Measurements from ENCODE around the gene CRP.
"Not testable (repeated sequence)": the region's sequence is repeated elsewhere in the genome, so short reads cannot be mapped to it uniquely, and the experiment has no call there.

The CRP gene

GRCh38 chr1:159714529-159714928, at the start of gene CRP:
TSS of gene CRP (minus strand) at chr1:159714589. CDS start at chr1:159714485, 104 bp downstream.
- no peak for DNase-seq

DNA sequence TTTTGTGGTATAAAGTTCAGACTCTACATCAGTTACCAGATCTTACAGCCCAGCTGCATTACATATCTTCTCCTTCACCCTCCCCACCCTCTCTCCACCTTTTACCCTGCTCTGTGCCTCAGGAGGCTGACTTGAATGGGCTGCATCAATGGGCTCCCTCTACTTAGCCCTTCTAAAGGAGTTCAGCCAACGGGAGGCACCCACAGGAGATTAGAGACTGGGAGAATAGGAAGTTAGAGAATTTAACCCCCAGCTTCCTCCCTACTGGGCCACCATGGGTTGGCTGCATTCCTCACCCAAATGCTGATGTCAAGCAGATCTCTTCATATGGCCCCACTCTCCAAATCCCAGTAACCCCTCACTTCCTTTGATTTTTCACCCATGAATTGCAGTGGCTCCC, 49.3 kb upstream of the CRP start:
- DNase-seq, result no peak

GRCh38 chr1:159756397-159756796, 42.0 kb upstream of the CRP start:
- no peak for DNase-seq

DNA sequence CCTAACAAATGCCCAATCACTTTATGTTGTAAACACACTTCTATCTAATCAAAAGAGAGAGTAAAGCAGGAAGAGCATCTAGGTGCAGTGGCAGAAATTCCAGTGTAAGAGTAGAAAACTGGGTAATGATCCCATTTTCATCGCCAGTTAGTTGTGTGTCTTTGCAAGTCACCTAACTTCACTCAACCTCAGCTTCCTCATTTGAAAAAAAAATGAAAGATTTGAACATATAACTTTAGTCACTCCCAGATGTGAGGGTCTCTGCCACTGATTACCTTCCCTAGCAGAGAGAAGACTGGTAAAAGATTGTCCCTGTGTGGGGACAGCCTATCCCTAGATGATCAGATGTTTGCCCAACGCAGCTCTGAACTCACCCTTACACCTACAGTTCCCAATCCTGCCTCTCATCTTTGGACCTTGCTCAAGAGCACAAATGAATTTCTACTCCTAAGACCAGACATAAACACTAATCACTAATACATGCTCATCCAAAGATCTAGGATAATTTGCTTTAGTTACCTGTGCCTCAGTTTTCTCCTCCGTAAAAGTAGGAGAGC, 41.1 kb upstream of the CRP start:
- DNase-seq, result no peak

DNA sequence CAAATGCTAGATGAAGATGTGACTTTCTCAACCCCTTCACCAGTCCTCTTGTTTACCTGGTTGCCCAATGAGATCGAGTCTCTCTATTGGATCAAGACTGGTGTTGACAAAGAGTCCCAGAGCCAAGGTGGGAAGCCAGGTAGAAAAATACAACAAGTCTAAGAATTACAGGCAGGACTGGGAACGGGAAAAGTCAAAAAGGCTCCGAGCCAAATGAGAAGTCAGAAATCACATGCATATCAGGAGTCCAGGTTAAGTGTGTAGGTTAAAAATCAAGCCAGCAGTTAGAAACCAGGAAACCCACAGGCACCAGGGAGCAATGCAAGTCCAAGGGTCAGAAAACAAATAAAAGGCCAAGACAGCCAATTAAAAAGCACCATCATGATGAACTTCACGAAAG, 39.0 kb upstream of the CRP start:
- no peak for DNase-seq

GRCh38 chr1:159752135-159752580, 37.8 kb upstream of the CRP start:
- no peak for DNase-seq

- no peak for DNase-seq
Measured at GRCh38 chr1:159751031-159751430, 36.6 kb upstream of the CRP start.

DNA sequence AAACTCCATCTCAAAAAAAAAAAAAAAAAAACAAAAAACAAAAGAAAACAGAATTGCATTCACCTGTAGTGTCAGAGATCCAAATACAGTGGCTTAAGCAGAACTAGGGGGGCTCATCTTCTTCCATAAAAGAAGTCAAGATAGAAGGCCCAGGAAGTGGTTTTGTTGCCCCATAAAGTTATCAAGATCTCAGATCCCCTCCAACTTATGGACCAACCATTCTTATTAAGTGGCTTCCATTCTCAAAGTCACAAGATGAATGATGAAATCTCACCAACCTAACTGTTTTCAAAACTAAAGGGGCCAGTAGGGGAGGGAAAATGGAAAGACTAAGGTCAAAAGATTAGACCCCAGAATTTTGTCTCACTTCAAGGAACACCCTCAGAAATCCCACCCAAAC, 36.2 kb upstream of the CRP start:
- DNase-seq, result no peak

GRCh38 chr1:159749630-159750029, 35.2 kb upstream of the CRP start:
- no peak for DNase-seq

- DNase-seq, result no peak
Measured at GRCh38 chr1:159748370-159748769, 34.0 kb upstream of the CRP start.

DNA sequence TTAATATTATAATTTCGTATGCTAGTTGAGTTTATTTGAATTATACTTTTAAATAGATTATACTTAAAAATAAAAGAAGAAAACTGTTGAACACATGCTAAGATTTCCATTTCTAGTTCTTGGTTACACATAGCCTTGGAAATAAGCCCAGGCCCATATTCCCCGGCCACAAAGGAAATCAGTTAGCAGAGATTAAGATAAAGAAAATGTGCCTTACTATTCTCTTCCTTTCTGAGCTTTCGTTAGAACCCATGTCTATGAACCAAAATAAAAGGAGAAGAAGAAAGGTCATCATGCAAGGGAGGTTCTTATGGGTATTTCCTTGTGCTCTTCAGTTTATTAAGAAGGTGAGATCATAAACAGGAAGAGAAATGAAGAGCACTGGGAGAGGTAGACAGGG, 32.3 kb upstream of the CRP start:
- no peak for DNase-seq

DNA sequence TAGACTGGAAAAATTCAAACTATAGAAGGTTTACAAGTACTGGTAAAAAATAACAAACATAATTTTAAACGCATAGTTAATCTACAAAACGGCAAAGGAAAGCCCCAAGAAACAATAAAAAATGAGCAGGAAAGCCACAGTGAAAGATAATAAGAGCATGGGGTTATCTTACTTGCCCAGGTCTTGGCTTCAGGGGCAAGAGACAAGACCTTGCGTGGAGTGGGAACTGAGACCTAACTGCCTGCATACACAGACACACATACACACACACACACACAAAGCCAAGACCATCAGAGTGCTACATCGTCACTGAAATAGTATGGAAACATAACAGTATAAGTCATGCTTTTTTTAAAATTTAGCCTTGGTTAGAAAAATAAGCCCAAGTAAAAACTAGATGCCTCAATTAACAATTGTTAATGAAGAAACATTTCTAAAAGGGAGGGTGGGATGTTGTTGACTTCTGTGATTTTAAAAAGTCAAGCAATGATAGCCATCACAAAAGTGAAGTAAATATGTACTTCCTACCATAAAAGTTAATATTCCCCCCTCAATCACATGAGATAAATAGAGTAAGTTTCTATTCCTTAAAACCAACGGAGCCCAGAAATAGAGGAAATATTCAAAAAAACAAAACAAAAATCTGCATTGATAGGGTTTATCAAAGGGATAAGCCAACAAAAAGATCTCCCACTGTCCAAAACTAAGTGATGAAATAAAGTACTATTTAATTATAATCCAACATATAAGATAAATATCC, 29.4 kb upstream of the CRP start:
- no peak for DNase-seq

DNA sequence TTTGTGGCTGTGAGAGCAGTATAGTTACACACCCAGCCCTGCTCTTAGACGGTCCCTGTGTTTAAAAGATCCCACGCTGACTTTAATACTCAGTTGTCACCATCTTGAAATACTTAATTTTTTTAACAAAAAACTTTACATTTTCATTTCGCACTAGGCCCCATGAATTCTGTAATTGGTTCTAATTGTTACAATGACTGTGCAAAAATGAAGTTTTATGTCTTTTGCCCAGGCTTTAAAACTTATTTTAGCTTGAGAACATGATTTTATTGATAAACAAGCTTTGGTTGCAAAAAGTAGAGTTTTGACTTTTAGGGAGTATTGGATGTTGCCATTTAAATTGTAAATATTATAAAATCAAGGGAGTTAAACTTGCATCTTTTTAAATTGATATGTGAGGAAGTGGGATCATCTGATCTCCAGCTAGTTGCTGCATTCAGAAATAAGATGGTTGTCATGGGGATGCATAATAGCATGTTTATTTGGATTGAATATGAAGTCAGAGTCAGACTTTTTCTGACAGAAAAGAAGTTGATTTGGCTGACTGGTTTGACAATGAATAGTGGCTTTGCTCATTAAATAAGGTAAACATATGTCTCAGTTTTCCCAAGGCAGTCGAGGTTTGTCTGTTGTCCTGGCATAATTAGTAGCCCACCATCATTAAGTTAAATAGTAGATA, 23.0 kb upstream of the CRP start:
- DNase-seq, result no peak

- DNase-seq, result not testable (repeated sequence)
Measured at GRCh38 chr1:159723188-159723587, 8.8 kb upstream of the CRP start.

GRCh38 chr1:159719990-159720389, 5.6 kb upstream of the CRP start:
- no peak for DNase-seq

DNA sequence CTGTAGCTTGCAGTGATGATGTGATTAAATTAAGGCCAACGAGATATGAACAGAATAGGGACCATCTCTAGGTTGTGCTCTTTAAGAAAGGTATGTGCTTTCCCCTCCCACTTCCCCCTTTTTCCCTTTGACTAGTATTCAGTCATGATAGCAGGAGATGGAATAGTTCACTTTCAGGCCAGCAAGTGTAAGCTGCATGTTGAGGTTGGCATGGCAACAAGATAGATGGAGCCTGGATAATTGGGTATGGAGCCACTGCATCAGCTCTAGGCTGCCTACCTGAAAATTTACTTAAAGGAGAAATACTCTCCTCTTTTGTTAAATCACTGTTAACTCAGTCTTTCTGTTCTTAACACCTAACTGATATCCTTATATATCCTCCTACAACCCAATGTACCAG, 1.5 kb upstream of the CRP start:
- no peak for DNase-seq

DNA sequence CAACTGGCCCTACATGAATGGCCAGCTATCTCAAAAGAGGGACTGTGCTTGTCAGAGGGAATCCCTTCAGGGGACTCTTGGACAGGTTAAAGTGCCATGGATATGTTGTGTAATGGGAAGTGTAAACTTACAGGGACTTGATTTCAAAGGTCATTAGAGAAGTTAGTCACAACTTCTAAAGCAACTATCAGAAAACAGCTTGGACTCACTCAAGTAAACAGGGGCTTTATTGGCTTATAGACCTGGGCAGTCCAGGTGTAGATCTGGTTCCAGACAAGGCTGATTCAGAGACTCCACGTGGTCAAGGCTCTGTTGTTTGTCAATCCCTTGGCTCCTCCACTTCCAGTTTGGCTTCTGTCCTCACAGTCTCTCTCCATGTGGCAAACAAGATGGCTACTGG, 2.3 kb downstream of the CRP start:
- no peak for DNase-seq

DNA sequence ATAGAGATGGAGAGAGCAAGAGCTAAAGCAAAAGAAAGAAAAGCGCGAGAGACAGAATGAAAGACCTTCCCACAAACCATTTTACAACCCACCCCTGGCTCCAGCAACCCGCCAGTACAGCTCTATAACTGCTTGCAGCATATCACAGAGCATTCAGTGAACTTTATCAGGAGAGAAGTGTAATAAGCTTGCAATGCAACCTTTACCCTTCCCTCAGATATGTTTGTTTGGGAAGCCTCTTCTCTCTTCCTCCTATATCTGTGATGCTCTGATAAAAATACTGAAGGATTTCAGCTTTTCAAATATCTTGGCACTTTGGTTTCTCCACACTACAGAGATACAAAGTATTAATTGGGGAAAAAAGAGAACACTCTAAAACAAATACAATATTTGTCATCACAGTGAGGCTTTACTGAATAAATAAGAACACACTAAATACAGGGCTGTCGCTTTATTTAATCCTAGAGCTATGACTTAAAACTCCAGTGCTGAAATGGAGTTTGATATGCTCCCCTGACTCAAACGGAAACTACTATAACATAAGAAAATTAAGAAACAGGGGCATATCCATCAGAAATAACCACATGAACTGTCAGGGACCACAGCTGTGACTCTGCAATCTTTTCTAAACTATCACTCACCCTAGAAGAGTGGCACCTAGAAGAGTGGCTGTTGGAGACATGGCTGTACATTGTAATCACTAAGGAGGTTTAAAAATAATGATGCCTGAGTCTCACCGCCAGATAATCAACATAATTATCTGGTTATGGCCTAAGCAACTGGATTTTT, 6.7 kb downstream of the CRP start:
- DNase-seq, result no peak

GRCh38 chr1:159705904-159706256, 8.5 kb downstream of the CRP start:
- no peak for DNase-seq

GRCh38 chr1:159705251-159705903, 9.0 kb downstream of the CRP start:
- DNase-seq, result no peak

GRCh38 chr1:159704481-159704880, 9.9 kb downstream of the CRP start:
- no peak for DNase-seq

DNA sequence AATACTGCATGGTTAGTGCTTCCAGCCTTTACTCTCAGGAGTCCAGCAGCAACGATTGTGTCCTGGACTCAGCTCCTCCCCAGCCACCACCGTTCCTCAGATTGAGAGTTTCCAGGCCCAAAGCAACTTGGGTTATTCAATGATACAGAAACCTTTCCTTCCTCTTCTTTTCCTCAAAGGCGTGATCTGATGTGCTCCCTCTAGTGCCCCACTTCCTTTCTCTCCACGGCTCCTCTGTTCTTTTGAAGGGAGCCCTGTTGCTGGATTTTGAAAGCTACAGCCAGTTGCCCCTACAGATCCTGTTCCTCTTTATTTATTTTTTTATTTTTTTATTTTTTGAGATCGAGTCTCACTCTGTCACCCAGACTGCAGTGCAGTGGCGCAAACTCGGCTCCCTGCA, 14.1 kb downstream of the CRP start:
- no peak for DNase-seq

DNA sequence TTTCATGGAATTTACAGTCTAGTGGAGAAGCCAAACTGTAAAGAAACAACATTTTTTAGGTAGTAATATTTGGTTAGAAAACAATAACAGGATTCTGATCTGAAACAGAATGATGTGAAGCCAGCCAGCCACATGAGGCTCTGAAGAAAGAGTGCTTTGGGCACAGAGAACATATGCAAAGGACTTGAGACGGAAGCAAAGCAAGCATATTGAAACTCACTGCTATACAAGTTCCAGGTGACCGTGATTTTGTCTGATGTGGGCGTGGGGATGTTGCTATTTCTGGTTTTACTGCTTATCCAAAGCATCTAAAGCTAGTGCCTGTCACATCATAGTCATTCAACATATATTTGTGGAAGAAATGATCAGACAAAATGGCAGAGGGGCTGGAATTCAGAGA, 14.7 kb downstream of the CRP start:
- no peak for DNase-seq
